ENCODE data around the gene GUK1. TPM values are rescaled to one million over a fixed set of nuclear protein-coding genes. Genes with fewer than 3 reads are reported as not detected.

The GUK1 gene, protein sequence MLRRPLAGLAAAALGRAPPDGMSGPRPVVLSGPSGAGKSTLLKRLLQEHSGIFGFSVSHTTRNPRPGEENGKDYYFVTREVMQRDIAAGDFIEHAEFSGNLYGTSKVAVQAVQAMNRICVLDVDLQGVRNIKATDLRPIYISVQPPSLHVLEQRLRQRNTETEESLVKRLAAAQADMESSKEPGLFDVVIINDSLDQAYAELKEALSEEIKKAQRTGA
- total RNA-seq (2014; rRNA removed; shearing (Covaris generic)) (84.0 and 87.5 TPM in 2 replicates), polyA plus RNA-seq (2016; fragmentation: Nextera tagmentation; extraction: Ambion mirVana) (104 and 121 TPM in 2 replicates)
- long read RNA-seq, transcript GUK1-201 (9 exons, 1,084 nt): minor isoform, 21 of 85 reads
- long read RNA-seq, transcript GUK1-210 (8 exons, 990 nt): major isoform, 41 of 85 reads
- long read RNA-seq, partial matches to known transcripts: 2 of 85 reads
- long read RNA-seq, other reads (novel, unspliced or antisense): 13 of 85 reads

DNA sequence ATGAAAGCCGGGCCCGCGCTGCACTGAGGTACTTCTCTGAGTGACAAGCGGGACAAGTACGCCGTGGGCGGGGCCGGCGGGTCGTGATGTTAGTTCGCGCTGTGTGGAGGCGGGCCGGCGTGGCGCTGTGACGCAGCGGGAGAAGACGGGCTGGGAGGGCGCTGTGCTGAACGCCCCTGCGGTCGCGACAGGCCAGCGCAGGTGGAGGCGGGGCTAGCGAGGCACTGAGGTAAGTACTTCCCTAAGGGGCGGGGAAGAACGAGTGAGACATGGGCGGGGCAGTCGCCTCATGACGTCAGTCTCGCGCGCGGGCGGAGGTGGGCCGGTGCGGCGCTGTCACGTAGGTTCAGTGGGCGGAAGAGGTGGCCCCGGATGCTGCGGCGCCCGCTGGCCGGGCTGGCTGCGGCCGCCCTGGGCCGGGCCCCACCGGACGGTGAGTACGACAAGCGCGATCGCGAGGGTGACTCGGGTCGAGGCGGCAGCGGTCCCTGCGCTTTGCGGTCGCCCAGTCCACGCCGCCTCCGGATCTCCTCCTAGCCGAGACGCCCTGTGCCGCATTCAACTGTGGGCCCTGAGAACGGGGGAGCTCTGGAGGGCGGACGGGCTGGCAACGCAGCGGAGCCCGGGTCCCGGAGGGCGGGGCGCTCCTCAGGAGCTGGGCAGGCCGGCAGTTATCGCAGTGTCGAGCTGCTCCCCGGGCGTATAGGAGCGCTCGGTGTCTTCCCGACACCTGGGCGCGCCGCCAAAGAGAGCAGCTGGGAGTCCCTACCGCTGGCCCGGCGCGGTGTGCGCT is at the start of gene GUK1:
GUK1 (plus strand) TSS at position 349 of the 793 bp plus-strand sequence; CDS start at position 373, 24 bp downstream.
- Histone ChIP-seq H3K36me3 (ENCODE audit: insufficient read depth) (no peaks in the 10 kb centered on the region), H2AFZ (peak within 1 kb of the TSS; percentile 79), H3K27me3 (ENCODE audit: insufficient read depth) (peaks cover 29% of the 10 kb centered on the region), H3K4me1 (ENCODE audit: insufficient read depth) (peaks cover 5% of the 10 kb centered on the region; the same call in 1 of the 2 replicates), H3F3A (replicated peaks; ENCODE audit: low read depth) (no peaks in the 10 kb centered on the region), H3K4me2 (peak within 1 kb of the TSS; percentile 98), H4K20me1 (replicated peaks; ENCODE audit: insufficient read depth) (no peaks in the 10 kb centered on the region), H3K79me2 (replicated peaks; ENCODE audit: insufficient read depth) (peaks cover 34% of the 10 kb centered on the region), H3K4me3 (peak within 1 kb of the TSS; percentile 92), H3K9me2 (ENCODE audit: insufficient read depth) (no peaks in the 10 kb centered on the region), H3K27ac (ENCODE audit: low read depth) (0 out of 2 replicates have a peak within 1 kb of the TSS, but pooled peaks have one; percentile 30)
- DNase-seq (ENCODE audit: low spot score) (peak; percentile 100), ATAC-seq (peak; percentile 88)
- Mint-ChIP-seq H3K36me3 (ENCODE audit: low read depth) (no peaks in the 10 kb centered on the region; the same call in 2 of the 3 replicates), H3K4me3 (peak within 1 kb of the TSS; percentile 86), H3K4me1 (peaks cover 2% of the 10 kb centered on the region; the same call in 1 of the 3 replicates), H3K9me3 (no peaks in the 10 kb centered on the region; the same call in 2 of the 3 replicates), H3K27me3 (ENCODE audit: insufficient read depth, low read depth, poor library complexity) (peaks cover 12% of the 10 kb centered on the region), H3K27ac (peak within 1 kb of the TSS; percentile 94)
- TF ChIP-seq CREB1 (CRISPR knock-in tag; IDR thresholded peaks at IDR 0.05; ENCODE audit: low read depth) (peak; percentile 96), NANOG (IDR thresholded peaks at IDR 0.05; ENCODE audit: borderline replicate concordance) (no peak), POLR2AphosphoS5 (IDR thresholded peaks at IDR 0.05; ENCODE audit: low read depth) (peak; percentile 63)

DNA sequence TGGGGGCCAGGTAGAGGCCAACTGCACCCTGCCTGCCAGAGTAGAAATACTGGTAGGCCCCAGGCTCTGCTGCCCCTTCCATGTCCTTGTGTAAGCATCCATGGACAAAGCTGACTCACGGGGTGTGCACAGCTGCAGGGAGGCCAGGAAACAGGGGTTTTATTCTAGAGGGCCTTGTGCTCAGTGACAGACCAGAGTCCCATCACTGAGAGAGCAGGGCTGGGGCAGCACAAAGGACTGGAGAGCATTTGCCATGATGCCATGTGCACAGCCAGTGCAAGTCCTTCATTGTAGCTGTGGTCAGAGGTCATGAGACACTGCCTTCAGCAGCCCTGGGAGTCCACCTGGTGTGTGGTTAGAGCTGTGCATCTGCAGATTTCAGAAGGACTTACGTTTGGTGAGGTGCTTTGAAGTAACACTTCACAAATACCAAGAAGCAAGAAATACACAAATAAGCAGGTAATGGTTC is 49.4 kb upstream of the GUK1 start:
- Histone ChIP-seq H3K27me3 (ENCODE audit: insufficient read depth) (no peaks in the 10 kb centered on the region), H3K79me2 (replicated peaks; ENCODE audit: insufficient read depth) (peaks cover 100% of the 10 kb centered on the region), H3F3A (replicated peaks; ENCODE audit: low read depth) (no peaks in the 10 kb centered on the region), H3K27ac (ENCODE audit: low read depth) (no peak overlapping the region), H3K36me3 (ENCODE audit: insufficient read depth) (no peaks in the 10 kb centered on the region), H3K4me2 (no peak overlapping the region), H2AFZ (no peak overlapping the region), H3K4me1 (ENCODE audit: insufficient read depth) (no peaks in the 10 kb centered on the region; the same call in 1 of the 2 replicates), H4K20me1 (replicated peaks; ENCODE audit: insufficient read depth) (peaks cover 98% of the 10 kb centered on the region), H3K9me2 (ENCODE audit: insufficient read depth) (no peaks in the 10 kb centered on the region), H3K4me3 (no peak overlapping the region)
- DNase-seq (ENCODE audit: low spot score) (no peak), ATAC-seq (no peak)
- Mint-ChIP-seq H3K4me1 (peaks cover 29% of the 10 kb centered on the region), H3K9me3 (peaks cover 10% of the 10 kb centered on the region), H3K27ac (no peak overlapping the region), H3K36me3 (ENCODE audit: low read depth) (peaks cover 45% of the 10 kb centered on the region), H3K4me3 (no peak overlapping the region), H3K27me3 (ENCODE audit: insufficient read depth, low read depth, poor library complexity) (peaks cover 5% of the 10 kb centered on the region)
- TF ChIP-seq POLR2AphosphoS5 (IDR thresholded peaks at IDR 0.05; ENCODE audit: low read depth) (no peak), ZNF331 (CRISPR knock-in tag; IDR thresholded peaks at IDR 0.05; ENCODE audit: low read depth) (no peak), EZH2phosphoT487 (IDR thresholded peaks at IDR 0.05; ENCODE audit: unreplicated experiment) (no peak), NANOG (IDR thresholded peaks at IDR 0.05; ENCODE audit: borderline replicate concordance) (no peak), CREB1 (CRISPR knock-in tag; IDR thresholded peaks at IDR 0.05; ENCODE audit: low read depth) (no peak), JUNB (IDR thresholded peaks at IDR 0.05; ENCODE audit: unreplicated experiment) (no peak), EZH2 (IDR thresholded peaks at IDR 0.05; ENCODE audit: low read depth, unreplicated experiment) (no peak), STAT1 (IDR thresholded peaks at IDR 0.05; ENCODE audit: unreplicated experiment) (no peak)
- TF ChIP-seq, protein P1, sequence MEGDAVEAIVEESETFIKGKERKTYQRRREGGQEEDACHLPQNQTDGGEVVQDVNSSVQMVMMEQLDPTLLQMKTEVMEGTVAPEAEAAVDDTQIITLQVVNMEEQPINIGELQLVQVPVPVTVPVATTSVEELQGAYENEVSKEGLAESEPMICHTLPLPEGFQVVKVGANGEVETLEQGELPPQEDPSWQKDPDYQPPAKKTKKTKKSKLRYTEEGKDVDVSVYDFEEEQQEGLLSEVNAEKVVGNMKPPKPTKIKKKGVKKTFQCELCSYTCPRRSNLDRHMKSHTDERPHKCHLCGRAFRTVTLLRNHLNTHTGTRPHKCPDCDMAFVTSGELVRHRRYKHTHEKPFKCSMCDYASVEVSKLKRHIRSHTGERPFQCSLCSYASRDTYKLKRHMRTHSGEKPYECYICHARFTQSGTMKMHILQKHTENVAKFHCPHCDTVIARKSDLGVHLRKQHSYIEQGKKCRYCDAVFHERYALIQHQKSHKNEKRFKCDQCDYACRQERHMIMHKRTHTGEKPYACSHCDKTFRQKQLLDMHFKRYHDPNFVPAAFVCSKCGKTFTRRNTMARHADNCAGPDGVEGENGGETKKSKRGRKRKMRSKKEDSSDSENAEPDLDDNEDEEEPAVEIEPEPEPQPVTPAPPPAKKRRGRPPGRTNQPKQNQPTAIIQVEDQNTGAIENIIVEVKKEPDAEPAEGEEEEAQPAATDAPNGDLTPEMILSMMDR (conservative IDR thresholded peaks at IDR 0.05; ENCODE audit: low read depth in 2 of 2): no peak
- TF ChIP-seq, protein P2, sequence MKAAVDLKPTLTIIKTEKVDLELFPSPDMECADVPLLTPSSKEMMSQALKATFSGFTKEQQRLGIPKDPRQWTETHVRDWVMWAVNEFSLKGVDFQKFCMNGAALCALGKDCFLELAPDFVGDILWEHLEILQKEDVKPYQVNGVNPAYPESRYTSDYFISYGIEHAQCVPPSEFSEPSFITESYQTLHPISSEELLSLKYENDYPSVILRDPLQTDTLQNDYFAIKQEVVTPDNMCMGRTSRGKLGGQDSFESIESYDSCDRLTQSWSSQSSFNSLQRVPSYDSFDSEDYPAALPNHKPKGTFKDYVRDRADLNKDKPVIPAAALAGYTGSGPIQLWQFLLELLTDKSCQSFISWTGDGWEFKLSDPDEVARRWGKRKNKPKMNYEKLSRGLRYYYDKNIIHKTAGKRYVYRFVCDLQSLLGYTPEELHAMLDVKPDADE (IDR thresholded peaks at IDR 0.05): no peak
- TF ChIP-seq, protein P3, sequence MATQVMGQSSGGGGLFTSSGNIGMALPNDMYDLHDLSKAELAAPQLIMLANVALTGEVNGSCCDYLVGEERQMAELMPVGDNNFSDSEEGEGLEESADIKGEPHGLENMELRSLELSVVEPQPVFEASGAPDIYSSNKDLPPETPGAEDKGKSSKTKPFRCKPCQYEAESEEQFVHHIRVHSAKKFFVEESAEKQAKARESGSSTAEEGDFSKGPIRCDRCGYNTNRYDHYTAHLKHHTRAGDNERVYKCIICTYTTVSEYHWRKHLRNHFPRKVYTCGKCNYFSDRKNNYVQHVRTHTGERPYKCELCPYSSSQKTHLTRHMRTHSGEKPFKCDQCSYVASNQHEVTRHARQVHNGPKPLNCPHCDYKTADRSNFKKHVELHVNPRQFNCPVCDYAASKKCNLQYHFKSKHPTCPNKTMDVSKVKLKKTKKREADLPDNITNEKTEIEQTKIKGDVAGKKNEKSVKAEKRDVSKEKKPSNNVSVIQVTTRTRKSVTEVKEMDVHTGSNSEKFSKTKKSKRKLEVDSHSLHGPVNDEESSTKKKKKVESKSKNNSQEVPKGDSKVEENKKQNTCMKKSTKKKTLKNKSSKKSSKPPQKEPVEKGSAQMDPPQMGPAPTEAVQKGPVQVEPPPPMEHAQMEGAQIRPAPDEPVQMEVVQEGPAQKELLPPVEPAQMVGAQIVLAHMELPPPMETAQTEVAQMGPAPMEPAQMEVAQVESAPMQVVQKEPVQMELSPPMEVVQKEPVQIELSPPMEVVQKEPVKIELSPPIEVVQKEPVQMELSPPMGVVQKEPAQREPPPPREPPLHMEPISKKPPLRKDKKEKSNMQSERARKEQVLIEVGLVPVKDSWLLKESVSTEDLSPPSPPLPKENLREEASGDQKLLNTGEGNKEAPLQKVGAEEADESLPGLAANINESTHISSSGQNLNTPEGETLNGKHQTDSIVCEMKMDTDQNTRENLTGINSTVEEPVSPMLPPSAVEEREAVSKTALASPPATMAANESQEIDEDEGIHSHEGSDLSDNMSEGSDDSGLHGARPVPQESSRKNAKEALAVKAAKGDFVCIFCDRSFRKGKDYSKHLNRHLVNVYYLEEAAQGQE (IDR thresholded peaks at IDR 0.05; ENCODE audit: unreplicated experiment): no peak

Measured in GM23338 (cell line).